ENCODE results near the gene RNF149. TPM values are rescaled to one million over a fixed set of nuclear protein-coding genes. Genes with fewer than 3 reads are reported as not detected.

Gene RNF149
- total RNA-seq, 1 experiment from 2014 or later = 40.2 TPM

DNA sequence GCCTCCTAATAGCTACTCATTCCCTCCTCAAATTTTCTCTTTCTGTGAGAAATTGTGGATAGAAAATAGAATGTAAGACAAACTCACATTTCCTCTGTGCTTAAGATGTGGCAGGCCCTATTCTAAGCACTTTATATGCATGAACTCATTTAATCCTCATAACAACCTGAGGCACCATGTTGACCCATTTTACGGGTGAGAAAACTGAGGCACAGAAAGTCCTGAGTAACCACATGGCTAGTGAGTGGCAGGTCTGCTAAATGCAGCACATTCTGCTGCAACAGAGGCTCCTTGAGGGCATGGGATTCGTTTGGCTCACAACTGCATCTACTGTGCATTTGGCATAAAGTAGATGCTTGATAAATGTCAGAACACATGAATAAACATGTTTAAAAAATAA is 22.7 kb upstream of the RNF149 start:
- DNase-seq (ENCODE audit: low read depth, low spot score) (no peak), ATAC-seq (no peak)
- Histone ChIP-seq H3K9me3 (ENCODE audit: control insufficient read depth in 1 of 2, insufficient read depth in 1 of 2, low read depth in 1 of 2, low read length in 2 of 2) (no peaks in the 10 kb centered on the region), H3K4me1 (ENCODE audit: control insufficient read depth in 1 of 2, insufficient read depth in 2 of 2, low read length in 2 of 2) (peaks cover 11 to 18% of the 10 kb centered on the region in 2 experiments; a peak in 3 of 4 replicates), H3K27ac (ENCODE audit: low read depth, low read length) (no peak overlapping the region), H3K36me3 (ENCODE audit: control insufficient read depth in 1 of 2, insufficient read depth in 2 of 2, low read length in 2 of 2) (no peaks in the 10 kb centered on the region), H3K9me2 (ENCODE audit: insufficient read depth) (no peaks in the 10 kb centered on the region), H3K4me2 (ENCODE audit: low read length) (no peak overlapping the region), H3K9ac (ENCODE audit: low read length) (no peak overlapping the region), H3K27me3 (ENCODE audit: insufficient read depth, low read length) (no peaks in the 10 kb centered on the region), H3K79me2 (ENCODE audit: insufficient read depth, low read length) (no peaks in the 10 kb centered on the region), H2AFZ (ENCODE audit: low read depth, low read length, poor library complexity, severe bottlenecking) (no peak overlapping the region), H3K4me3 (replicated peaks in 1 of 2; ENCODE audit: low read depth in 1 of 2, low read length in 2 of 2) (no peak overlapping the region), H4K20me1 (ENCODE audit: insufficient read depth) (no peaks in the 10 kb centered on the region)
- no TSS peak for BruUV-seq (replicated peaks)
- TF ChIP-seq SRF (IDR thresholded peaks at IDR 0.05; ENCODE audit: low read depth) (no peak), EZH2phosphoT487 (IDR thresholded peaks at IDR 0.05; ENCODE audit: borderline replicate concordance) (no peak), ZFX (IDR thresholded peaks at IDR 0.05) (no peak), EZH2 (IDR thresholded peaks at IDR 0.05) (no peak), FOSL1 (IDR thresholded peaks at IDR 0.05; ENCODE audit: low read depth) (no peak), MAX (IDR thresholded peaks at IDR 0.05) (no peak), CTCF (IDR thresholded peaks at IDR 0.05 in 2 of 3, conservative IDR thresholded peaks at IDR 0.05 in 1 of 3; ENCODE audit: borderline replicate concordance in 1 of 3, insufficient read depth in 1 of 3, low read depth in 2 of 3, low read length in 2 of 3) (no peak), CEBPB (IDR thresholded peaks at IDR 0.05; ENCODE audit: low read depth) (no peak), RAD21 (IDR thresholded peaks at IDR 0.05; ENCODE audit: low read depth) (no peak), ZBTB33 (IDR thresholded peaks at IDR 0.05; ENCODE audit: extremely low read depth, insufficient replicate concordance, low read length) (no peak), POLR2A (IDR thresholded peaks at IDR 0.05; ENCODE audit: borderline replicate concordance, extremely low read depth, insufficient read depth, insufficient read length) (no peak), POLR2AphosphoS5 (IDR thresholded peaks at IDR 0.05; ENCODE audit: low read depth, low read length) (no peak), ZNF274 (IDR thresholded peaks at IDR 0.05; ENCODE audit: low read depth, low read length) (no peak), TCF7L2 (IDR thresholded peaks at IDR 0.05; ENCODE audit: borderline replicate concordance, extremely low read depth, insufficient read depth, insufficient read length) (no peak), YY1 (IDR thresholded peaks at IDR 0.05; ENCODE audit: extremely low read depth, insufficient replicate concordance, low read depth, low read length) (no peak)
- TF ChIP-seq, protein P1, sequence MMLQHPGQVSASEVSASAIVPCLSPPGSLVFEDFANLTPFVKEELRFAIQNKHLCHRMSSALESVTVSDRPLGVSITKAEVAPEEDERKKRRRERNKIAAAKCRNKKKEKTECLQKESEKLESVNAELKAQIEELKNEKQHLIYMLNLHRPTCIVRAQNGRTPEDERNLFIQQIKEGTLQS (IDR thresholded peaks at IDR 0.05) = no peak
- ChIA-PET CTCF (interaction anchor here (1.3 kb wide), 1 partner anchor 10 kb away, joined by 3 read pairs; no protein-coding TSS in a partner anchor), POLR2A (no interaction called here), RAD21 (ENCODE audit: low non-redundant PET in 1 of 2, low total read pairs in 2 of 2, uncharacterized antibody in 2 of 2, unreplicated experiment in 2 of 2) (no interaction called here)
- intact Hi-C loops (cut with micrococcal nuclease) = loop anchor here (10.0 kb wide), 1 partner anchor 1114 kb away; no protein-coding TSS in a partner anchor

Measured in HCT116 (cell line).